Tibial artery (tissue), 4 donors: ENCODE results near the gene DVL2.

Source experiments
- DNase-seq, 2 donors: peaks; one replicate each; pipeline ENCODE4 v3.0.0-alpha.2; 2019
- H3K27ac ChIP-seq, 2 donors: fragments of 200-600 bp; sonication (generic) in 1 of 2; 1 replicate in 1 of 2; 2 replicates in 1 of 2; pipeline ENCODE4 v1.5.1; 2018 to 2019; ENCODE audit warnings: mild to moderate bottlenecking in 1 of 2
- H3K27me3 ChIP-seq, 2 donors: fragments of 200-600 bp; sonication (generic) in 1 of 2; one replicate each; pipeline versions ENCODE4 v1.5.1 to v1.6.0; 2016 to 2019
- H3K36me3 ChIP-seq, 3 donors: fragments of 200-600 bp; sonication (generic) in 2 of 3; one replicate each; pipeline ENCODE4 v1.5.1; 2016 to 2019; ENCODE audit warnings: mild to moderate bottlenecking in 2 of 3
- H3K4me1 ChIP-seq, 4 donors: fragments of 200-600 bp; sonication (generic) in 2 of 4; 1 replicate in 3 of 4; 2 replicates in 1 of 4; pipeline ENCODE4 v1.5.1; 2016 to 2019
- H3K4me3 ChIP-seq, 2 donors: fragments of 200-600 bp; sonication (generic) in 1 of 2; 1 replicate in 1 of 2; 2 replicates in 1 of 2; pipeline ENCODE4 v1.5.1; 2018 to 2019; ENCODE audit warnings: mild to moderate bottlenecking in 2 of 2
- H3K9me3 ChIP-seq, 3 donors: fragments of 200-600 bp; sonication (generic) in 1 of 3; one replicate each; pipeline ENCODE4 v1.5.1; 2016 to 2019
- CTCF ChIP-seq, 2 experiments: fragments of 200-600 bp in 1 of 2; fragments of 450-650 bp in 1 of 2; IDR thresholded peaks; one replicate each; pipeline ENCODE4 v1.5.1; 2017 to 2019; ENCODE audit warnings: antibody characterized with exemption in 2 of 2, mild to moderate bottlenecking in 1 of 2, moderate library complexity in 1 of 2
- intact Hi-C: fragments of 100-400 bp; cut with DNase I; formaldehyde crosslinking; loops from one replicate; pipeline ENCODE4 v1.15.0; 2023; ENCODE audit warnings: low total_unique reads

DVL2 gene

GRCh38 chr17:7239091-7240027, 5.0 kb upstream of the DVL2 start, which contains the start of gene PHF23:
Gene PHF23 (minus strand): TSS chr17:7239457. CDS start chr17:7239279, 178 bp downstream.
- Histone ChIP-seq H3K27ac (peak within 1 kb of the TSS; percentile 95 to 98), H3K4me3 (peak within 1 kb of the TSS; percentile 87 to 99), H3K27me3 (no peaks in the 10 kb centered on the region), H3K4me1 (peaks cover 0 to 55% (median 38%) of the 10 kb centered on the region in 4 donors), H3K36me3 (peaks cover 12 to 36% (median 30%) of the 10 kb centered on the region in 3 donors), H3K9me3 (no peaks in the 10 kb centered on the region)
- DNase-seq, result peak; percentile 99 to 100
- peak in 1 of 2 experiments; percentile 47 for TF ChIP-seq CTCF (IDR thresholded peaks at IDR 0.05)
- intact Hi-C loops, result no loop called here

- DNase-seq, result peak in 1 of 2 donors; percentile 42
- H3K27me3 ChIP-seq, result no peaks in the 10 kb centered on the region
Measured at GRCh38 chr17:7238420-7239090, 4.2 kb upstream of the DVL2 start.

GRCh38 chr17:7237761-7238419, 3.6 kb upstream of the DVL2 start:
- DNase-seq, result peak; percentile 77 to 90
- TF ChIP-seq CTCF (IDR thresholded peaks at IDR 0.05), result no peak
- H3K36me3 ChIP-seq, result peaks cover 12 to 29% (median 24%) of the 10 kb centered on the region in 3 donors
- H3K4me1 ChIP-seq, result peaks cover 0 to 53% (median 40%) of the 10 kb centered on the region in 4 donors
- no peaks in the 10 kb centered on the region for H3K27me3 ChIP-seq
- peak overlapping the region; percentile 87 to 99 for H3K4me3 ChIP-seq
- intact Hi-C loops, result no loop called here
- no peaks in the 10 kb centered on the region for H3K9me3 ChIP-seq
- peak overlapping the region; percentile 91 to 98 for H3K27ac ChIP-seq

More at GRCh38 chr17:7238420-7239090, 4.2 kb upstream of the DVL2 start:
- Histone ChIP-seq H3K4me3 (peak overlapping the region; percentile 87 to 99), H3K4me1 (peaks cover 0 to 53% (median 36%) of the 10 kb centered on the region in 4 donors), H3K9me3 (no peaks in the 10 kb centered on the region), H3K36me3 (peaks cover 12 to 29% (median 24%) of the 10 kb centered on the region in 3 donors), H3K27ac (peak overlapping the region; percentile 91 to 98)
- intact Hi-C loops, result no loop called here
- TF ChIP-seq CTCF (IDR thresholded peaks at IDR 0.05), result no peak

- Histone ChIP-seq H3K27ac (peak overlapping the region; percentile 91 to 98), H3K9me3 (no peaks in the 10 kb centered on the region), H3K4me3 (peak overlapping the region; percentile 87 to 99), H3K27me3 (no peaks in the 10 kb centered on the region), H3K4me1 (peaks cover 0 to 59% (median 46%) of the 10 kb centered on the region in 4 donors), H3K36me3 (peaks cover 12 to 29% (median 24%) of the 10 kb centered on the region in 3 donors)
- no peak for DNase-seq
- TF ChIP-seq CTCF (IDR thresholded peaks at IDR 0.05), result no peak
- intact Hi-C loops, result no loop called here
Measured at GRCh38 chr17:7237266-7237760, 3.0 kb upstream of the DVL2 start.

- DNase-seq, result no peak
- intact Hi-C loops, result no loop called here
- no peaks in the 10 kb centered on the region for H3K9me3 ChIP-seq
- H3K4me1 ChIP-seq, result peaks cover 0 to 64% (median 51%) of the 10 kb centered on the region in 4 donors
- H3K27ac ChIP-seq, result peak overlapping the region; percentile 91 to 98
- peaks cover 12 to 29% (median 24%) of the 10 kb centered on the region in 3 donors for H3K36me3 ChIP-seq
- no peak overlapping the region for H3K4me3 ChIP-seq
- TF ChIP-seq CTCF (IDR thresholded peaks at IDR 0.05), result no peak
- H3K27me3 ChIP-seq, result no peaks in the 10 kb centered on the region
Measured at GRCh38 chr17:7236808-7237207, 2.5 kb upstream of the DVL2 start.
